Fibroblast of villous mesenchyme (primary cell): ENCODE measurements around the gene KCNQ5. TPM values are rescaled to one million over a fixed set of nuclear protein-coding genes. Genes with fewer than 3 reads are reported as not detected.

Source experiments
- DNase-seq: peaks from one replicate; pipeline ENCODE4 v3.0.0-alpha.2; 2010; ENCODE audit warnings: low read depth
- H3K4me3 ChIP-seq: 2 replicates; pipeline ENCODE4 v1.5.1; 2011; ENCODE audit warnings: low read depth, mild to moderate bottlenecking, low read length
- CTCF ChIP-seq: IDR thresholded peaks from 2 replicates; pipeline ENCODE4 v1.5.1; 2012; ENCODE audit warnings: low read depth, mild to moderate bottlenecking, low read length; ENCODE audit not compliant: insufficient read depth
- total RNA-seq: library from RNA; depleted of rRNA; stranded (reverse); fragments of >200 nt; gene quantifications from 2 replicates; pipeline ENCODE4 v1.2.3, GENCODE V29; 2012

Gene KCNQ5
- total RNA-seq, 1 donor, result 0.86 TPM

DNA sequence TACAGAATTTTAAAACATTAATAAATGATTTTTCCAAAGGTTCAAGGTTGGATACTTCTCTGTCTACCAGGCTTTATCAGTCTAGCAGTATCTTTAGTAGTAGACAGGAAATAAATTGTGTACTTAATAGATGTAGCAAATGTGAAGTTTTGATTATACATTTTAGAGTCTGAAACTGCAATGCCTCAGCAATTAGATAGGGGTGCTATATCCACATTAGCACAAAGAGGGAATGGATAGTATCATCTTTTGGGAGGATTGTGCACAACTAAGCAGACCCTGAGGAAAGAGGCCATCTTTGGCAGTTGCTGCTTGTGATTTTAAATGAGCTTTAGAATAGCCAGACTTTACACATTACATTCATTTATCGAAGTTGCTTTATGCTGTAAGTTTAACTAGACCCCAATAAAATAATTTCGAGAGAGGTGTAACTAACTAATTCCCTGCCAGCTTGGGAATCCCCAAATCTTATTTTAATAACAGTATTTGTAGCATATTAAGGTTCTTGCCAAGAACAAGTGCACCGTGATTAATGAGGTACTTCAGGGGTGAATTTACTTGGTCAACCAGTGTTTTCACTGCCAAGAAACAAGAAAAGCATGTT is 2.8 kb downstream of the KCNQ5 start:
- TF ChIP-seq CTCF, result peak; percentile 69
- H3K4me3 ChIP-seq, result no peak overlapping the region
- DNase-seq, result no peak

- H3K4me3 ChIP-seq, result no peak overlapping the region
- TF ChIP-seq CTCF, result no peak
- DNase-seq, result no peak
These were observed 4.3 kb downstream of the KCNQ5 start for GRCh38 chr6:72626126-72626525.

DNA sequence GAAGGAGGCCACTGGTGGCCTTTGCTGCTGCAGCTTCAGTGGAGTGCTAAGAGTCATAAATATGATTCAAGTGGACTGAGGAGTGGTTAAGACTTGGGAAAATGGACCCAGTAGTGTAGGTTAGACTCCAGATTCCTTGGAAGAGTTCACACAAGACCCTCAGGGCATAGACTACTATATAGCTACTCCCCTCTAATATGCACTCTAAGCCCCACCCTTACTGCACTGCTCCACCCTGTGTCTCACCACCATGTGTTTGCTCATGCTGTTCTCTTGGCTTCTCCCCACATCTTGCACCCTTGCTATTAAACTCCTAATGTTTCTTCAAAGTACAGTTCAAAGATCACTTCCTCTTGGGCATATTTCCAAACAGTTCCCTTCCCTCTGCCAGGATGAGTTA is 5.7 kb downstream of the KCNQ5 start:
- no peak overlapping the region for H3K4me3 ChIP-seq
- DNase-seq, result no peak
- no peak for TF ChIP-seq CTCF

DNA sequence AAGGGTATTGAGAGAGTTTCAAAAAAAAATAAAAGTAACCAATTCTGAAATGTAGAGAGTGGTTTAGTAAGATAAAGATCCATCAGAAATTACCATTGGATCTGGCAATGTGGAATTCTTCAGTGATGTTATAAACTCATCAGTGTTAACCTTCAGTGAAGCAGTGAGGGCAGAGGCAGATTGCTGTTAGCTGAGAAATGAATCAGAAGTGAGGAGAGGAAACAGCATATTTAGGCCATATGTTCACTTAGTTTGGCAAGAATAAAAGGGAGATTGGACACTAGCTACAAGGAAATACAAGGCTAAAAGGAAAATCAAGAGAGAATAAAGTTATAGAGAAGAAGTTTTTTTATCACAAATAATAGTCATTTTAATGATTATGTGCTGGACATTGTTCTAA is 9.6 kb downstream of the KCNQ5 start:
- no peak for DNase-seq
- TF ChIP-seq CTCF, result no peak

GRCh38 chr6:72635636-72636035 is 13.8 kb downstream of the KCNQ5 start:
- no peak for TF ChIP-seq CTCF

More for the DNA sequence above, 9.6 kb downstream of the KCNQ5 start:
- H3K4me3 ChIP-seq, result no peak overlapping the region

DNA sequence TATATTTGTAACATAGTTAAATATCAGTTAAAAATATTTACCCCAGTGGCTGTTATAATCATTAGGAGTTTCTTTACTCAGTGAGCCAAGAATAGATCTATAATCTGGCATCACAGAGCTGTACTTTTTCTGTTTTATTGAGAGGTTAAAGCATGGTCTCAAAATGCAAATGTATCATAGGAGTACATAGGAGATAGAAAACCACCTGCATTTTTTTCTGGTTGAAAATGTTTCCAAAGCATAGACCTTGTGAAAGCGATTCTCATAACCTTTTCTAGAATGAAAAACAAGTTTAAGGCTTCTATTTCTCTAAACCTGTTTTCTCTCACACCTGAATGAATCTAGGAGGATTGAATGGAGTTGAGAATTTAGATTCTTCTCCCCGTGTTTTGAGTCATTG is 14.4 kb downstream of the KCNQ5 start:
- H3K4me3 ChIP-seq, result no peak overlapping the region
- DNase-seq, result no peak
- TF ChIP-seq CTCF, result no peak

More at GRCh38 chr6:72635636-72636035, 13.8 kb downstream of the KCNQ5 start:
- no peak for DNase-seq
- no peak overlapping the region for H3K4me3 ChIP-seq

GRCh38 chr6:72636786-72637185 is 14.9 kb downstream of the KCNQ5 start:
- H3K4me3 ChIP-seq, result no peak overlapping the region
- no peak for TF ChIP-seq CTCF
- no peak for DNase-seq
